GM12892 (cell line): Measurements from ENCODE around the gene KMT2B. TPM values are rescaled to one million over a fixed set of nuclear protein-coding genes. Genes with fewer than 3 reads are reported as not detected.
"Not testable (repeated sequence)": the region's sequence is repeated elsewhere in the genome, so short reads cannot be mapped to it uniquely, and the experiment has no call there.

Source experiments
- DNase-seq: peaks from one replicate; pipeline ENCODE4 v3.0.0; 2011; ENCODE audit not compliant: insufficient read length
- FAIRE-seq: peaks from 2 replicates; lab custom pipeline; 2011; peaks lifted over from hg19 to GRCh38; lab: Jason Lieb, UNC
- POLR2A ChIP-seq: IDR thresholded peaks from 2 replicates; pipeline ENCODE4 v1.6.1; 2011; ENCODE audit warnings: low read depth, low read length, control low read depth
- POLR2AphosphoS5 ChIP-seq: IDR thresholded peaks from 2 replicates; pipeline ENCODE4 v1.6.1; 2011; ENCODE audit warnings: low read depth, low read length, control low read depth
- TAF1 ChIP-seq: IDR thresholded peaks from 2 replicates; pipeline ENCODE4 v1.6.1; 2011; ENCODE audit warnings: low read depth, mild to moderate bottlenecking, control low read depth, low read length, borderline replicate concordance
- polyA plus RNA-seq: library from polyadenylated mRNA; unstranded; fragments of >200 nt; gene quantifications from one replicate; pipeline ENCODE4 v1.2.1, GENCODE V29; 2012; ENCODE audit warnings: missing spikeins, inconsistent platforms; ENCODE audit not compliant: missing spikeins

KMT2B gene
- 17.9 TPM for polyA plus RNA-seq

- DNase-seq (peak; percentile 99), FAIRE-seq (no peak)
- TF ChIP-seq POLR2A: peak; percentile 38; the same call in 1 of the 2 replicates
- TF ChIP-seq TAF1: no peak
Measured at GRCh38 chr19:35717665-35718344, at the start of gene KMT2B. KMT2B (plus strand) TSS chr19:35718003; CDS start chr19:35718019, 16 bp downstream.

- DNase-seq: no peak
- TF ChIP-seq TAF1 (no peak), POLR2AphosphoS5 (no peak), POLR2A (no peak)
- no peak for FAIRE-seq
Measured at GRCh38 chr19:35669566-35669965, 48.2 kb upstream of the KMT2B start.

- no peak for FAIRE-seq
- no peak for TF ChIP-seq POLR2AphosphoS5
- no peak for TF ChIP-seq POLR2A
- no peak for TF ChIP-seq TAF1
- DNase-seq: no peak
Measured at GRCh38 chr19:35669974-35670373, 47.8 kb upstream of the KMT2B start.

- FAIRE-seq: no peak
- no peak for DNase-seq
- no peak for TF ChIP-seq POLR2AphosphoS5
- no peak for TF ChIP-seq POLR2A
- no peak for TF ChIP-seq TAF1
Measured at GRCh38 chr19:35670686-35671085, 47.1 kb upstream of the KMT2B start.

- DNase-seq: no peak
- no peak for TF ChIP-seq POLR2AphosphoS5
- TF ChIP-seq TAF1: no peak
- no peak for TF ChIP-seq POLR2A
- no peak for FAIRE-seq
Measured at GRCh38 chr19:35671818-35672217, 46.0 kb upstream of the KMT2B start.

GRCh38 chr19:35673121-35673804 is 44.5 kb upstream of the KMT2B start:
- FAIRE-seq (peak; percentile 82), DNase-seq (peak; percentile 49)
- TF ChIP-seq TAF1 (no peak), POLR2AphosphoS5 (no peak), POLR2A (no peak)

GRCh38 chr19:35675589-35676140 is 42.1 kb upstream of the KMT2B start:
- FAIRE-seq: no peak
- TF ChIP-seq POLR2A (no peak), TAF1 (no peak), POLR2AphosphoS5 (no peak)
- DNase-seq: no peak

- TF ChIP-seq TAF1: no peak
- no peak for TF ChIP-seq POLR2A
- no peak for TF ChIP-seq POLR2AphosphoS5
- DNase-seq (no peak), FAIRE-seq (no peak)
Measured at GRCh38 chr19:35689836-35690235, 28.0 kb upstream of the KMT2B start.

GRCh38 chr19:35691106-35691505 is 26.7 kb upstream of the KMT2B start:
- not testable (repeated sequence) for DNase-seq, FAIRE-seq

GRCh38 chr19:35692010-35692409 is 25.8 kb upstream of the KMT2B start:
- DNase-seq (no peak), FAIRE-seq (no peak)
- TF ChIP-seq POLR2AphosphoS5 (no peak), TAF1 (no peak), POLR2A (no peak)

GRCh38 chr19:35693422-35693821 is 24.4 kb upstream of the KMT2B start:
- no peak for FAIRE-seq
- DNase-seq: no peak
- no peak for TF ChIP-seq POLR2AphosphoS5
- no peak for TF ChIP-seq POLR2A
- no peak for TF ChIP-seq TAF1

GRCh38 chr19:35693835-35694599 is 23.8 kb upstream of the KMT2B start:
- peak; percentile 74 for DNase-seq
- FAIRE-seq: peak; percentile 99
- TF ChIP-seq POLR2AphosphoS5 (no peak), TAF1 (no peak), POLR2A (no peak)
